Fibroblast of lung (primary cell): ENCODE measurements around the gene ABCA13. TPM values are rescaled to one million over a fixed set of nuclear protein-coding genes. Genes with fewer than 3 reads are reported as not detected.

Source experiments
- DNase-seq, 2 donors: peaks; one replicate each; pipeline versions ENCODE4 v3.0.0 to v3.0.0-alpha.2; 2010; ENCODE audit warnings: low read depth in 2 of 2
- H2AFZ ChIP-seq: 2 replicates; pipeline ENCODE4 v1.5.1; 2012; ENCODE audit warnings: low read length, control low read depth, inconsistent platforms
- H3K27ac ChIP-seq: 2 replicates; pipeline ENCODE4 v1.5.1; 2011; ENCODE audit warnings: low read length, control low read depth; ENCODE audit not compliant: insufficient read depth
- H3K27me3 ChIP-seq: 2 replicates; pipeline ENCODE4 v1.5.1; 2011; ENCODE audit warnings: mild to moderate bottlenecking, low read length; ENCODE audit not compliant: control insufficient read depth, insufficient read depth
- H3K36me3 ChIP-seq: 2 replicates; pipeline ENCODE4 v1.5.1; 2011; ENCODE audit warnings: low read length; ENCODE audit not compliant: control insufficient read depth, insufficient read depth
- H3K4me1 ChIP-seq: 2 replicates; pipeline ENCODE4 v1.5.1; 2011; ENCODE audit warnings: low read length; ENCODE audit not compliant: control insufficient read depth, insufficient read depth; ENCODE audit errors: extremely low read depth
- H3K4me2 ChIP-seq: 2 replicates; pipeline ENCODE4 v1.5.1; 2011; ENCODE audit warnings: low read length, control low read depth; ENCODE audit not compliant: insufficient read depth; ENCODE audit errors: extremely low read depth
- H3K4me3 ChIP-seq, 4 experiments: fragments of 200-600 bp in 1 of 4; sonication (generic) in 1 of 4; replicated peaks in 1 of 4; 2 replicates each; pipeline ENCODE4 v1.5.1; 2011 to 2016; ENCODE audit warnings: low read length in 4 of 4, low read depth in 3 of 4, mild to moderate bottlenecking in 3 of 4, control low read depth in 2 of 4, inconsistent platforms in 1 of 4, mixed read lengths in 1 of 4; ENCODE audit not compliant: insufficient read depth in 1 of 4; ENCODE audit errors: control extremely low read depth in 1 of 4
- H3K79me2 ChIP-seq: 2 replicates; pipeline ENCODE4 v1.5.1; 2012; ENCODE audit warnings: mild to moderate bottlenecking, low read length, inconsistent platforms; ENCODE audit not compliant: control insufficient read depth, insufficient read depth
- H3K9ac ChIP-seq: 2 replicates; pipeline ENCODE4 v1.5.1; 2011; ENCODE audit warnings: mild to moderate bottlenecking, low read length, control low read depth; ENCODE audit not compliant: insufficient read depth
- H3K9me3 ChIP-seq: 2 replicates; pipeline ENCODE4 v1.5.1; 2012; ENCODE audit warnings: low read depth, low read length; ENCODE audit not compliant: control insufficient read depth, insufficient read depth
- H4K20me1 ChIP-seq: 2 replicates; pipeline ENCODE4 v1.5.1; 2011; ENCODE audit warnings: low read length; ENCODE audit not compliant: control insufficient read depth, insufficient read depth; ENCODE audit errors: extremely low read depth
- EZH2 ChIP-seq: IDR thresholded peaks from 2 replicates; pipeline ENCODE4 v1.5.1; 2012; ENCODE audit warnings: low read length, control low read depth, mild to moderate bottlenecking; ENCODE audit errors: missing control alignments
- polyA plus RNA-seq, 2 donors: library from polyadenylated mRNA; depleted of rRNA in 1 of 2; stranded (reverse) in 1 of 2; unstranded in 1 of 2; fragments of >200 nt; gene quantifications; 2 replicates each; pipeline ENCODE4 v1.2.1, GENCODE V29; 2011 to 2012; ENCODE audit warnings: missing spikeins in 1 of 2
- total RNA-seq: library from RNA; depleted of rRNA; stranded (reverse); fragments of >200 nt; gene quantifications from 2 replicates; pipeline ENCODE4 v1.2.1, GENCODE V29; 2014
- TF ChIP-seq, protein P1 (sequence below), 2 donors: IDR thresholded peaks in 1 of 2; conservative IDR thresholded peaks in 1 of 2; 1 replicate in 1 of 2; 2 replicates in 1 of 2; pipeline ENCODE4 v1.5.1; 2011 to 2012; ENCODE audit warnings: low read length in 2 of 2, control low read depth in 1 of 2, inconsistent platforms in 1 of 2, low read depth in 1 of 2, mild to moderate bottlenecking in 1 of 2

The ABCA13 gene
- total and polyA plus RNA-seq, 2 donors (not counting 1 experiment from before 2014, with no cell fraction given): 0.08 to 10.9 TPM

DNA sequence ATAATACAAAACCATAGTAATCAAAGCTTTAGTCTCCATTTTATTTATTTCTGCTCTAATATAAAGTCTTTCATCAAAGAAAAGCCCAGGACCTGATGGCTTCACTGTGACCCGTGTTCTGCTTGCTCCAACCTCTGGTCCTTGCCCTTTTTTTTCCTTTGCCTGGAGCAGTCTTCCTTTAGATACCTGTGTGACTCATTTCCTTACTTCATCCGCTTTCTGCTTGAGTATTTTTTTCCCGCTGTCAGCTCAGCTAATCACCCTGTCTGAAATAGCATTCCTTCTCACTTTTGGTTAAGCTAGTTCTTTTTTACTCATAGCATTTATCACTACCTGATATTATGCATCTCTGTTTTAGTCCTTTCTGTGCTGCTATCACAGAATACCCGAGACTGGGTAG, 194.8 kb downstream of the ABCA13 start:
- peak in 1 of 2 donors; percentile 14 for DNase-seq
- no peak overlapping the region for H3K4me3 ChIP-seq
- no peaks in the 10 kb centered on the region for H4K20me1 ChIP-seq
- H2AFZ ChIP-seq: no peak overlapping the region
- H3K27me3 ChIP-seq: no peaks in the 10 kb centered on the region
- H3K9ac ChIP-seq: no peak overlapping the region
- no peak for TF ChIP-seq EZH2
- TF ChIP-seq, protein P1, sequence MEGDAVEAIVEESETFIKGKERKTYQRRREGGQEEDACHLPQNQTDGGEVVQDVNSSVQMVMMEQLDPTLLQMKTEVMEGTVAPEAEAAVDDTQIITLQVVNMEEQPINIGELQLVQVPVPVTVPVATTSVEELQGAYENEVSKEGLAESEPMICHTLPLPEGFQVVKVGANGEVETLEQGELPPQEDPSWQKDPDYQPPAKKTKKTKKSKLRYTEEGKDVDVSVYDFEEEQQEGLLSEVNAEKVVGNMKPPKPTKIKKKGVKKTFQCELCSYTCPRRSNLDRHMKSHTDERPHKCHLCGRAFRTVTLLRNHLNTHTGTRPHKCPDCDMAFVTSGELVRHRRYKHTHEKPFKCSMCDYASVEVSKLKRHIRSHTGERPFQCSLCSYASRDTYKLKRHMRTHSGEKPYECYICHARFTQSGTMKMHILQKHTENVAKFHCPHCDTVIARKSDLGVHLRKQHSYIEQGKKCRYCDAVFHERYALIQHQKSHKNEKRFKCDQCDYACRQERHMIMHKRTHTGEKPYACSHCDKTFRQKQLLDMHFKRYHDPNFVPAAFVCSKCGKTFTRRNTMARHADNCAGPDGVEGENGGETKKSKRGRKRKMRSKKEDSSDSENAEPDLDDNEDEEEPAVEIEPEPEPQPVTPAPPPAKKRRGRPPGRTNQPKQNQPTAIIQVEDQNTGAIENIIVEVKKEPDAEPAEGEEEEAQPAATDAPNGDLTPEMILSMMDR (conservative IDR thresholded peaks at IDR 0.05 in 1 of 2, IDR thresholded peaks at IDR 0.05 in 1 of 2; ENCODE audit: low read depth in 1 of 2, low read length in 2 of 2): no peak
- no peak overlapping the region for H3K4me2 ChIP-seq
- no peaks in the 10 kb centered on the region for H3K9me3 ChIP-seq
- H3K4me1 ChIP-seq: no peaks in the 10 kb centered on the region
- H3K27ac ChIP-seq: no peak overlapping the region
- no peaks in the 10 kb centered on the region for H3K79me2 ChIP-seq
- no peaks in the 10 kb centered on the region for H3K36me3 ChIP-seq

DNA sequence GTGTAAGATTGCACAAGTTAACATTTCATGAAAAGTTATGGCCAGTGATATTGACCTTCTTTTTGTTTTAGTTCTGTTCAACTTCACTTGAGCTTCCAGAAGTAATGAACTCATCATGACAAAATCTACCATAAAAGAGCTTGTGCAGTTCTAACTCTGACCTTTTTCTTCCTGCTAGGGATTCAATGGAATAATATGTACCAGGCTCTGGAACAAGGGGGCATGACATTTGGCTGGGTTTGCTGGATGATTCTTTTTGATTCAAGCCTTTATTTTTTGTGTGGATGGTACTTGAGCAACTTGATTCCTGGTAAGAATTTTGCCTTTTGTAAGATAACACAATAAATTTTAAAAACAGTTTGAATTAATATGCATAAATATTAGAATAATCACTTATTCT, 205.0 kb downstream of the ABCA13 start:
- Histone ChIP-seq H3K36me3 (no peaks in the 10 kb centered on the region), H3K79me2 (no peaks in the 10 kb centered on the region), H3K9ac (no peak overlapping the region), H3K27me3 (no peaks in the 10 kb centered on the region), H3K4me2 (no peak overlapping the region), H2AFZ (no peak overlapping the region), H4K20me1 (no peaks in the 10 kb centered on the region), H3K4me1 (no peaks in the 10 kb centered on the region), H3K9me3 (no peaks in the 10 kb centered on the region), H3K4me3 (no peak overlapping the region), H3K27ac (no peak overlapping the region)
- TF ChIP-seq EZH2: no peak
- TF ChIP-seq, protein P1 (conservative IDR thresholded peaks at IDR 0.05 in 1 of 2, IDR thresholded peaks at IDR 0.05 in 1 of 2; ENCODE audit: low read depth in 1 of 2, low read length in 2 of 2): no peak
- peak in 1 of 2 donors; percentile 44 for DNase-seq

DNA sequence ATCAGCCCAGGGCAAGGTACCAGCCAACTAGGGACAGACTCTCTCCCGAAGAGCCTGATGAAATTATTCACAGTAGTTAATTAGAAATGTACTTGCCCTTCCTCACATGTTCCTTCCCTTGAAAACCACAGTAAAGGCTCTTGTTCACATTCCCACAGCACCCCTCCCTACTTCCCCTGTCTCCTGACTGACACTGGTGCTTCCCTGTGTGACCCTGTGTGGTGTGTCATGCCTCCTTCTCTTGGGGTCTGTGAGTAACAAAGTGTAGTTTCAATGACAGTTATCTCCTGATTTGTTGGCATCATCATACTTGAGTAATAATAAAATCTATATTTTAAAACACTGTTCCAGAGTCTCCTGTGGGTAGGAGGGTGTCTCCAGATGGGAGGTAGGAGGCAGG, 209.7 kb downstream of the ABCA13 start:
- Histone ChIP-seq H3K4me2 (no peak overlapping the region), H3K27me3 (no peaks in the 10 kb centered on the region), H3K4me1 (no peaks in the 10 kb centered on the region), H3K27ac (no peak overlapping the region), H3K9ac (no peak overlapping the region), H3K79me2 (no peaks in the 10 kb centered on the region), H4K20me1 (no peaks in the 10 kb centered on the region), H3K9me3 (no peaks in the 10 kb centered on the region), H2AFZ (no peak overlapping the region), H3K36me3 (no peaks in the 10 kb centered on the region), H3K4me3 (no peak overlapping the region)
- TF ChIP-seq, protein P1 (conservative IDR thresholded peaks at IDR 0.05 in 1 of 2, IDR thresholded peaks at IDR 0.05 in 1 of 2; ENCODE audit: low read depth in 1 of 2, low read length in 2 of 2): no peak
- no peak for TF ChIP-seq EZH2
- DNase-seq: no peak
